HG02885 (cell line): ENCODE measurements around the gene FAM50B.

Experiments used
- ATAC-seq: cut with Tn5 transposase; IDR thresholded peaks from one replicate; pipeline ENCODE4 v1.9.1; 2021; ENCODE audit warnings: mild to moderate bottlenecking; ENCODE audit not compliant: unreplicated experiment, poor library complexity

Gene FAM50B

GRCh38 chr6:3888153-3888957, 39.2 kb downstream of the FAM50B start:
- no peak for ATAC-seq

- no peak for ATAC-seq
Measured at GRCh38 chr6:3890047-3890446, 40.9 kb downstream of the FAM50B start.

GRCh38 chr6:3891883-3892282, 42.7 kb downstream of the FAM50B start:
- no peak for ATAC-seq

GRCh38 chr6:3892603-3893002, 43.4 kb downstream of the FAM50B start:
- ATAC-seq: no peak

GRCh38 chr6:3893487-3893886, 44.3 kb downstream of the FAM50B start:
- no peak for ATAC-seq

GRCh38 chr6:3893917-3894316, 44.7 kb downstream of the FAM50B start:
- ATAC-seq: no peak

GRCh38 chr6:3894590-3895311, 45.6 kb downstream of the FAM50B start:
- no peak for ATAC-seq

- ATAC-seq: no peak
Measured at GRCh38 chr6:3895312-3895653, 46.1 kb downstream of the FAM50B start.

GRCh38 chr6:3895805-3896204, 46.6 kb downstream of the FAM50B start:
- ATAC-seq: no peak

GRCh38 chr6:3898265-3898994, 49.3 kb downstream of the FAM50B start:
- ATAC-seq: no peak

GRCh38 chr6:3899061-3899460, 49.9 kb downstream of the FAM50B start:
- no peak for ATAC-seq

- ATAC-seq: no peak
Measured at GRCh38 chr6:3899970-3900439, 50.8 kb downstream of the FAM50B start.
